Gastroesophageal sphincter (tissue), 3 donors: ENCODE measurements around the gene NEMP2.

ENCODE experiments used
- POLR2AphosphoS5 ChIP-seq: sonication (generic); formaldehyde crosslinking; IDR thresholded peaks from one replicate; pipeline ENCODE4 v1.6.1; 2017; ENCODE audit warnings: antibody characterized with exemption
- TF ChIP-seq, protein P1 (sequence below), 4 experiments: fragments of 200-600 bp in 2 of 4; fragments of 450-650 bp in 2 of 4; sonication (generic) in 1 of 4; IDR thresholded peaks; one replicate each; pipeline ENCODE4 v1.5.1; 2017 to 2019; ENCODE audit warnings: antibody characterized with exemption in 4 of 4, mild to moderate bottlenecking in 2 of 4, moderate library complexity in 2 of 4

DNA sequence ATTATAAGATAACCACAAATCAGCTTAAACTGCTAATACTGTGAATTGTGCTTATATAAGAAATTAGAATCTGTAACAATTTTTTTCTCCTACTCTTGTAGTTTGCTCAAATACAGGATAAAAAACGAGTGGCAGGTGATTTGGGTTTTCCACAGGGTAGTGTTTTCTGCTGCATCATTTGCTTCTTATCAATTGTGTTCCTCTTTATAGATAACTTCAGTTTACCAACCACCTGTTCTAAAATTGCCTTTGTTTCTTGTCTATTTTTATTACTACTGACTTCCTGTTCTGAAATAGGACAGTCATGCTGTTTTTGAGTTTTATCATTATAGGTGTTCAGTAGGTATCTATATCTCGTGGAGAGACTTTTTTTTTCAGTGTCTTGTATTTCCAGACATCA, 69.5 kb downstream of the NEMP2 start:
- TF ChIP-seq POLR2AphosphoS5 = no peak
- TF ChIP-seq, protein P1, sequence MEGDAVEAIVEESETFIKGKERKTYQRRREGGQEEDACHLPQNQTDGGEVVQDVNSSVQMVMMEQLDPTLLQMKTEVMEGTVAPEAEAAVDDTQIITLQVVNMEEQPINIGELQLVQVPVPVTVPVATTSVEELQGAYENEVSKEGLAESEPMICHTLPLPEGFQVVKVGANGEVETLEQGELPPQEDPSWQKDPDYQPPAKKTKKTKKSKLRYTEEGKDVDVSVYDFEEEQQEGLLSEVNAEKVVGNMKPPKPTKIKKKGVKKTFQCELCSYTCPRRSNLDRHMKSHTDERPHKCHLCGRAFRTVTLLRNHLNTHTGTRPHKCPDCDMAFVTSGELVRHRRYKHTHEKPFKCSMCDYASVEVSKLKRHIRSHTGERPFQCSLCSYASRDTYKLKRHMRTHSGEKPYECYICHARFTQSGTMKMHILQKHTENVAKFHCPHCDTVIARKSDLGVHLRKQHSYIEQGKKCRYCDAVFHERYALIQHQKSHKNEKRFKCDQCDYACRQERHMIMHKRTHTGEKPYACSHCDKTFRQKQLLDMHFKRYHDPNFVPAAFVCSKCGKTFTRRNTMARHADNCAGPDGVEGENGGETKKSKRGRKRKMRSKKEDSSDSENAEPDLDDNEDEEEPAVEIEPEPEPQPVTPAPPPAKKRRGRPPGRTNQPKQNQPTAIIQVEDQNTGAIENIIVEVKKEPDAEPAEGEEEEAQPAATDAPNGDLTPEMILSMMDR (IDR thresholded peaks at IDR 0.05) = no peak
